OCI-LY1 (cell line): ENCODE results near the gene BMP7.

Experiments
- CTCF ChIP-seq: fragments of 200-600 bp; sonication (generic), shearing (Covaris generic); IDR thresholded peaks from 2 replicates; pipeline ENCODE4 v1.5.1; 2017; ENCODE audit warnings: mild to moderate bottlenecking, antibody characterized with exemption, low read length, moderate library complexity, mixed read lengths
- EZH2 ChIP-seq: fragments of 200-600 bp; sonication (generic), shearing (Covaris generic); IDR thresholded peaks from 2 replicates; pipeline ENCODE4 v1.8.0; 2017; ENCODE audit warnings: borderline replicate concordance, mixed run types, mild to moderate bottlenecking, antibody characterized with exemption, low read length, moderate library complexity, mixed read lengths

DNA sequence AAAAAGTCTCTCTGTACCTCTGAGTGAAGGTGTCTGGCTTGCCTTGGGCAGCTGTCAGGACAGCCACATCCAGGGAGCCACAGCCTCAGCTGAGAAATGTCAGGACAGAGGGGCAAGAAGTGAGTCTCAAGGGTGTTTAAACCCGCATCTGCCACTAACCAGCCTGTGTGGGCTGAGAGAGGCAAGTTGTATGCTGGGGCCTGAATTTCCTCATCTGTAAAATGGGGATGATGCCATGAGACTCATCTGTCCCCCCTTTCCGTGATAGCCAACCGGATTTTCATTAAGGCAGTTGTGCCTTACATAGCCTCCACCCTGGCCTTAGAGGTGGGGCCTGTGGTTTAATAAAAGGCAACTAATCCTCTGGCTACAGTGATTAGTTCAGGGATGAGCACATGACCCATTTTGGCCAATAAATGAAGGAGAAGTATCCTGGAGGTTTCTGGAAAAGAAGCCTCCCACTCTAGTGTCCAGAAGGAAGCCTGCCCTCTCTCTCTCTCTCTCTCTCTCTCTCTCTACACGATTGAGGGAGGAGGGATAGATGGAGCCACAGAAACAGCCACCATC lies 79.3 kb downstream of the BMP7 start:
- TF ChIP-seq CTCF (no peak), EZH2 (no peak)
